Ishikawa (cell line): ENCODE results near the gene ZNF212.

Experiments
- CEBPB ChIP-seq: IDR thresholded peaks from 2 replicates; pipeline ENCODE4 v1.6.1; 2012
- CREB1 ChIP-seq: IDR thresholded peaks from 2 replicates; pipeline ENCODE4 v1.6.1; 2012; ENCODE audit warnings: low read depth
- EGR1 ChIP-seq: IDR thresholded peaks from 2 replicates; pipeline ENCODE4 v1.6.1; 2012
- EP300 ChIP-seq: IDR thresholded peaks from 2 replicates; pipeline ENCODE4 v1.6.1; 2012; ENCODE audit warnings: borderline replicate concordance
- FOXM1 ChIP-seq: IDR thresholded peaks from 2 replicates; pipeline ENCODE4 v1.6.1; 2012; ENCODE audit warnings: low read depth, borderline replicate concordance
- NFIC ChIP-seq: IDR thresholded peaks from 2 replicates; pipeline ENCODE4 v1.6.1; 2012
- RAD21 ChIP-seq: IDR thresholded peaks from 2 replicates; pipeline ENCODE4 v1.6.1; 2012; ENCODE audit warnings: low read depth
- TAF1 ChIP-seq: IDR thresholded peaks from 2 replicates; pipeline ENCODE4 v1.6.1; 2012; ENCODE audit warnings: low read depth, mild to moderate bottlenecking
- TCF12 ChIP-seq: IDR thresholded peaks from 2 replicates; pipeline ENCODE4 v1.6.1; 2012; ENCODE audit warnings: low read depth
- TEAD4 ChIP-seq: IDR thresholded peaks from 2 replicates; pipeline ENCODE4 v1.6.1; 2012
- YY1 ChIP-seq: IDR thresholded peaks from 2 replicates; pipeline ENCODE4 v1.6.1; 2012; ENCODE audit warnings: low read depth
- ZBTB7A ChIP-seq: IDR thresholded peaks from 2 replicates; pipeline ENCODE4 v1.6.1; 2012; ENCODE audit warnings: low read depth
- TF ChIP-seq, protein P1 (sequence below): IDR thresholded peaks from 2 replicates; pipeline ENCODE4 v1.6.1; 2012
- TF ChIP-seq, protein P2 (sequence below): IDR thresholded peaks from 2 replicates; pipeline ENCODE4 v1.6.1; 2012; ENCODE audit warnings: low read depth, mild to moderate bottlenecking
- TF ChIP-seq, protein P3 (sequence below): IDR thresholded peaks from 2 replicates; pipeline ENCODE4 v1.6.1; 2012

ZNF212 gene

DNA sequence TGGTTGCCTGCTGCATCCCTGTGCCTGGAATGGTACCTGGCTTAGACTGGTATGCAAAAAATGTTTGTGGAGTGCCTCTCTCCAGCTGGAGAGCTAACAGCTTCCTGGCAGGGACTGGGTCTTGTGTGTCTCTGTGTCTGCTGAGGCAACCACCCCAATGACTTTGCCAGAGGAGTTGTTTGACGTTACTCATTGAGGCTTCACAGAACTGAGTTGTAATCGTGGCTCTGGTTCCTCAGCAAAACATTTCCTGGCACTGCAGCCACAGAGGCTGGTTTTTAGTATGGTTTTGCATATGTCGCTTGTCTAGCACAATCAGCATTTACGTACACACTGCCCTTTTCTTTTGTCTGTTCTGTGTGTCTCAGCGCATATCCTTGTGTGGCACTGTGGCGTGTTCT lies 36.6 kb upstream of the ZNF212 start:
- TF ChIP-seq CEBPB, result no peak
- TF ChIP-seq RAD21, result no peak
- no peak for TF ChIP-seq ZBTB7A
- no peak for TF ChIP-seq YY1
- no peak for TF ChIP-seq TCF12
- TF ChIP-seq, protein P1, sequence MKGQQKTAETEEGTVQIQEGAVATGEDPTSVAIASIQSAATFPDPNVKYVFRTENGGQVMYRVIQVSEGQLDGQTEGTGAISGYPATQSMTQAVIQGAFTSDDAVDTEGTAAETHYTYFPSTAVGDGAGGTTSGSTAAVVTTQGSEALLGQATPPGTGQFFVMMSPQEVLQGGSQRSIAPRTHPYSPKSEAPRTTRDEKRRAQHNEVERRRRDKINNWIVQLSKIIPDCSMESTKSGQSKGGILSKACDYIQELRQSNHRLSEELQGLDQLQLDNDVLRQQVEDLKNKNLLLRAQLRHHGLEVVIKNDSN, result no peak

DNA sequence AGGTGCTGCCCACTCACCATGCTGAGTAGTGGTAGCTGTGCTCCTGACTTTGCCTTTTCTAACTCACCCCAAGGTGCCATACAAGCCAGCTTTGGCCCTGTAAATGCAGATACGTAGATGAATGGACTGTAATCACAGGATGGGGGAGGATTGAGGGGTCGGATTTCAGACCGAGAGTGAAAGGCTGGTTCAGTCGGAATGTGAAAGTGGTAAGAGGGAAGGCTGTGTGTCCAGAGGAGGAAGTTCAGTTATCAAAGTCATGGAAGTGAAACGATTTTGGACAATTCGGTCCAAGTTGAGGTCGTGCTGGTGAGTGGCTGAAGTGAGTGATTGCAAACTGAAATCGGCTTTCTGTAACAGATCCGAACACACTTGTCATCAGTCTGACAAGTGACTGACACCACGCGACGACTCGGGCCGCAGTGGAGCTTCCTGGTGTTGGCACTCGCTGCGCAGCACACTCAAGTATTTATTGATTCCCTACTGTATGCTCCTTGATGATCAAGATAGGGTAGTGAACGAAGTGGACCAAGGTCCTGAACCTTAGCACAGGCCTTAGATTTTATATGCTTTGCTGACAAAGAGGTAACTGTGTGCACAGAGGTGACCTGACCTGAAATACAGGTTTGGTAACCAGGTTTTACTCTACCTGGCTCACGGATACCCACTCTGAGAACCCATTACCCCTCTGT lies 33.6 kb upstream of the ZNF212 start:
- TF ChIP-seq, protein P1, result no peak
- TF ChIP-seq RAD21 (no peak), CREB1 (no peak), EP300 (no peak), TAF1 (no peak), ZBTB7A (no peak), EGR1 (no peak), CEBPB (no peak), FOXM1 (no peak), YY1 (no peak), NFIC (no peak), TEAD4 (no peak), TCF12 (no peak)
- TF ChIP-seq, protein P2, sequence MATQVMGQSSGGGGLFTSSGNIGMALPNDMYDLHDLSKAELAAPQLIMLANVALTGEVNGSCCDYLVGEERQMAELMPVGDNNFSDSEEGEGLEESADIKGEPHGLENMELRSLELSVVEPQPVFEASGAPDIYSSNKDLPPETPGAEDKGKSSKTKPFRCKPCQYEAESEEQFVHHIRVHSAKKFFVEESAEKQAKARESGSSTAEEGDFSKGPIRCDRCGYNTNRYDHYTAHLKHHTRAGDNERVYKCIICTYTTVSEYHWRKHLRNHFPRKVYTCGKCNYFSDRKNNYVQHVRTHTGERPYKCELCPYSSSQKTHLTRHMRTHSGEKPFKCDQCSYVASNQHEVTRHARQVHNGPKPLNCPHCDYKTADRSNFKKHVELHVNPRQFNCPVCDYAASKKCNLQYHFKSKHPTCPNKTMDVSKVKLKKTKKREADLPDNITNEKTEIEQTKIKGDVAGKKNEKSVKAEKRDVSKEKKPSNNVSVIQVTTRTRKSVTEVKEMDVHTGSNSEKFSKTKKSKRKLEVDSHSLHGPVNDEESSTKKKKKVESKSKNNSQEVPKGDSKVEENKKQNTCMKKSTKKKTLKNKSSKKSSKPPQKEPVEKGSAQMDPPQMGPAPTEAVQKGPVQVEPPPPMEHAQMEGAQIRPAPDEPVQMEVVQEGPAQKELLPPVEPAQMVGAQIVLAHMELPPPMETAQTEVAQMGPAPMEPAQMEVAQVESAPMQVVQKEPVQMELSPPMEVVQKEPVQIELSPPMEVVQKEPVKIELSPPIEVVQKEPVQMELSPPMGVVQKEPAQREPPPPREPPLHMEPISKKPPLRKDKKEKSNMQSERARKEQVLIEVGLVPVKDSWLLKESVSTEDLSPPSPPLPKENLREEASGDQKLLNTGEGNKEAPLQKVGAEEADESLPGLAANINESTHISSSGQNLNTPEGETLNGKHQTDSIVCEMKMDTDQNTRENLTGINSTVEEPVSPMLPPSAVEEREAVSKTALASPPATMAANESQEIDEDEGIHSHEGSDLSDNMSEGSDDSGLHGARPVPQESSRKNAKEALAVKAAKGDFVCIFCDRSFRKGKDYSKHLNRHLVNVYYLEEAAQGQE, result no peak
- TF ChIP-seq, protein P3, sequence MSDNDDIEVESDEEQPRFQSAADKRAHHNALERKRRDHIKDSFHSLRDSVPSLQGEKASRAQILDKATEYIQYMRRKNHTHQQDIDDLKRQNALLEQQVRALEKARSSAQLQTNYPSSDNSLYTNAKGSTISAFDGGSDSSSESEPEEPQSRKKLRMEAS, result no peak

DNA sequence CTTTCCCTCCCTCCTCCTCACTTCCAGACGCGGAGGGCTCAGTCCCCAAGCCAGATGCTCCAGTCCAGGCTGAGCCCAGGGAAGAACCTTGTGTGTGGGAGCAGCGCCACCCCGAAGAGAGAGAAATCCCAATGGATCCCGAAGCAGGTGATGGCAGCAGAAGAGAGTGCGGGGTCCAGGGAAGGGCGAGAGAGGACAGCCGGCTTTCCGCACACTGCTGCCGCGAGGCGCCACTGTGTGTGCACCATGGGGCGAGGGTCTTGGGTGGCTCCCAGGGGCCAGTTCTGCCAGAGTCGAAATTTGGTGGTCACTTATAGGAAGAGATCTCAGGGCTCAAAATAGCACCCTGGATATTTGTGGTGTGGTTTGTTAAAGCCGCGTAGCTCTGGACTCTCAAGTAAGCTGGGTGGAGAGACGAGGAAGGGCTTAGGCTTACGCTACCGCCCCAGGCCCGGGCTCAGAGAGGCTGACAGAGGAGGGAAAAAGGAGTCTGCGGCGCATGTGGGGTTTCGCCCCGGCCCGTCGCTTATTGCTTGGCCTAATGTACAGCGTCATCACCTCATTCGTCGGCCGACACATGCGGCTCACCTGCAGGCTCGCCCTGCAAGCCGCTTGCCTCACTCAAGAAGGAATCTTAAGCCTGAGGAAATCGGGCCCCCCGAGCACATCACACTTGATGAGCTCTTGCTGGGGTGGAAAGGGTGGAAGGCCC lies 32.0 kb upstream of the ZNF212 start:
- TF ChIP-seq TEAD4 (no peak), ZBTB7A (no peak), EGR1 (no peak), RAD21 (no peak), NFIC (no peak), CREB1 (no peak), YY1 (no peak), EP300 (no peak), TAF1 (no peak), TCF12 (no peak), FOXM1 (no peak), CEBPB (no peak)
- TF ChIP-seq, protein P1, result no peak
- TF ChIP-seq, protein P3, result no peak
- TF ChIP-seq, protein P2, result no peak

DNA sequence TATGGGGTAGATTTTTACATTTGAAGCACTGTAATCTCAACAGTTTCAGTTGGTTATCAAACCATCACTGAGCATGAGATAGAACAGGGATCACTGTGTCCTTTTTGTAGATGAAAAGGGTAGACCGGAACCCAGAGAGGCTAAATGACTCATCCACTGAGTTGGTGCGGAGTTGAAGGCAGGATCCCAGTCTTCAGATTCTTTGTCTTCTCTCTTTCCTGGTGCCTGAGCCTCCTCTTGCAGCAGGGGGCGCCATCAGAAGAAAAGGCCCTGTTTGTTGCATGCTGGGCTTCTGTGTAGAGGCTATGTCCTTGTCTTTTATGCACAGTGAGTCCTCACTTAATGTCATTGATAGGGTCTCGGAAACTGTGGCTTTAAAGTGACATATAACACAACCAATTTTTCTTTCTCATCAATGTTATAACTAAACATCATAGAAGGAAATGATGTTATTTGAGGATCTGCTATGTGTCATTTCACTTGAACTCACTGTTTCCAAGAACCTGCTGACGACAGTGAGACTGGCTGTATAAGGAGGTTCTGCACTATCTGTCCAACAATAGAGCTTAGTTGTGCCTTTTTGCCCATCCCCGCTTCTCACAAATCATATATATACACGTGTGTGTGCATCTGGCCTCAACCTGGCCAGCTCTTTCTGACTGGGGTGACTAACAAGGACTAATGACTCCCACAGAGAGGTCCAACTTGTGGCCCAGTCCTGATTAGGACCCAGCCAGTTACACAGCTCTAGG lies 29.8 kb upstream of the ZNF212 start:
- TF ChIP-seq ZBTB7A (no peak), EGR1 (no peak), RAD21 (0 out of 2 replicates have a peak, but pooled peaks have one; percentile 24), TCF12 (no peak), NFIC (no peak)
- TF ChIP-seq, protein P1, result no peak
